ENCODE results near the gene SNX7. TPM values are rescaled to one million over a fixed set of nuclear protein-coding genes. Genes with fewer than 3 reads are reported as not detected.

SNX7 gene
- total RNA-seq, 1 donor, result 78.9 TPM

DNA sequence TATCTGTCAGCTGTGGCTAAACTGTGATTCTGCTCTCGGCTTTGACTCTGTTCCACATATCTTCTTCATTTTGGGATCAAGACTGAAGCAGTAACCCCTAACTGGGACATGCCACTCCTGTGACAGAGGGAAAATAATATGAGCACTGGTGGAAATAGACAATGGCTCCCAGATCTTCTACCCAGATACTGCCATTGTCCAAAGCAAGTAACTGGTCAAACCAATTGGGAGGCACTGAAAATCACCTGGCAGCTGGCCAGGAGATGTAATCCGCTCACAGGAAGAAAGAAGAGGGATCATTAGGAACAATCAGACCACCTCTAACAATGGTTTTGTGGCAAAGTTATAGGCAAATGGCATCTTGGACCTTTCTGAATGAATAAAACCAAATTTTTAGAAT is 10.7 kb downstream of the SNX7 start:
- Histone ChIP-seq H3K9me3 (ENCODE audit: low read depth, low read length) (no peaks in the 10 kb centered on the region), H3K36me3 (ENCODE audit: insufficient read depth, low read length) (no peaks in the 10 kb centered on the region), H2AFZ (ENCODE audit: low read length) (no peak overlapping the region), H3K79me2 (ENCODE audit: insufficient read depth, low read length) (peaks cover 64% of the 10 kb centered on the region), H4K20me1 (ENCODE audit: insufficient read depth, low read length) (peaks cover 2% of the 10 kb centered on the region), H3K4me3 (ENCODE audit: insufficient read depth, low read length) (no peak overlapping the region), H3K4me1 (ENCODE audit: insufficient read depth, low read length) (peaks cover 55% of the 10 kb centered on the region), H3K27me3 (ENCODE audit: insufficient read depth, low read length) (no peaks in the 10 kb centered on the region), H3K4me2 (ENCODE audit: insufficient read depth, low read length) (no peak overlapping the region), H3K27ac (ENCODE audit: low read depth, low read length) (no peak overlapping the region)
- no peak for DNase-seq (ENCODE audit: insufficient read length, low spot score, missing footprints)
- TF ChIP-seq, protein P1, sequence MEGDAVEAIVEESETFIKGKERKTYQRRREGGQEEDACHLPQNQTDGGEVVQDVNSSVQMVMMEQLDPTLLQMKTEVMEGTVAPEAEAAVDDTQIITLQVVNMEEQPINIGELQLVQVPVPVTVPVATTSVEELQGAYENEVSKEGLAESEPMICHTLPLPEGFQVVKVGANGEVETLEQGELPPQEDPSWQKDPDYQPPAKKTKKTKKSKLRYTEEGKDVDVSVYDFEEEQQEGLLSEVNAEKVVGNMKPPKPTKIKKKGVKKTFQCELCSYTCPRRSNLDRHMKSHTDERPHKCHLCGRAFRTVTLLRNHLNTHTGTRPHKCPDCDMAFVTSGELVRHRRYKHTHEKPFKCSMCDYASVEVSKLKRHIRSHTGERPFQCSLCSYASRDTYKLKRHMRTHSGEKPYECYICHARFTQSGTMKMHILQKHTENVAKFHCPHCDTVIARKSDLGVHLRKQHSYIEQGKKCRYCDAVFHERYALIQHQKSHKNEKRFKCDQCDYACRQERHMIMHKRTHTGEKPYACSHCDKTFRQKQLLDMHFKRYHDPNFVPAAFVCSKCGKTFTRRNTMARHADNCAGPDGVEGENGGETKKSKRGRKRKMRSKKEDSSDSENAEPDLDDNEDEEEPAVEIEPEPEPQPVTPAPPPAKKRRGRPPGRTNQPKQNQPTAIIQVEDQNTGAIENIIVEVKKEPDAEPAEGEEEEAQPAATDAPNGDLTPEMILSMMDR (IDR thresholded peaks at IDR 0.05; ENCODE audit: extremely low read depth, low read depth, low read length), result no peak

DNA sequence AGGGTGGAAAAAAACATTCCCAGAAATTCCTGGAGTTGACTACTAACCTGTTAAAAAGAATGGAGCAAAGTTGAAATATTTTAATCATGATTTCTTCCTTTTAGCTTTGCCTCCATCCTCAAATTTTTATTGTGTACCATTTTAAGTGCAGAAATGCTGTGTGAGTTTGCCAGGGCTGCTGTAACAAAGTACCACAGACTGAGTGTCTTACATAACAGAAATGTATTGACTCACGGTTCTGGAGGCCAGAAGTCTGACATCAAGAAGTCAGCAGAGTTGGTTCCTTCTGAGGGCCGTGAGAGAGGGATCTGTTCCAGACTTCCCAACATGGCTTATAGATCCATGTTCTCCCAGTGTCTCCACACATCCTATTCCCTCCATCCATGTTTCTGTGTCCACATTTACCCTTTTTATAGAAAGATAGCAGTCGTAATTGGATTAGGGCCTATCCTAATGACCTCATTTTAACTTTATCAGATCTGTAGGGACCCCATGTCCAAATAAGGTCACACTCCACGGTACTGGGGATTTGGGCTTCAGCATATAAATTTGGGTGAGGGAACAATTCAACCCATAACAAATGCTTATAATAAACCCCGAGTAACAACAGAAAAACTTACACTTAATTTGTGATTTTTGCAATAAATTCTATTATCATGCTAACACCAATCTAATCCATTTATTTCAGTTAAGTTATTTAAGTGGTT is 12.7 kb downstream of the SNX7 start:
- no peaks in the 10 kb centered on the region for H4K20me1 ChIP-seq (ENCODE audit: insufficient read depth, low read length)
- H3K27me3 ChIP-seq (ENCODE audit: insufficient read depth, low read length), result no peaks in the 10 kb centered on the region
- peak; percentile 62 for DNase-seq (ENCODE audit: insufficient read length, low spot score, missing footprints)
- peak overlapping the region; percentile 28 for H3K4me2 ChIP-seq (ENCODE audit: insufficient read depth, low read length)
- H3K9me3 ChIP-seq (ENCODE audit: low read depth, low read length), result no peaks in the 10 kb centered on the region
- peak overlapping the region; percentile 80 for H3K27ac ChIP-seq (ENCODE audit: low read depth, low read length)
- H3K4me1 ChIP-seq (ENCODE audit: insufficient read depth, low read length), result peaks cover 49% of the 10 kb centered on the region
- TF ChIP-seq, protein P1 (IDR thresholded peaks at IDR 0.05; ENCODE audit: extremely low read depth, low read depth, low read length), result no peak
- no peak overlapping the region for H3K4me3 ChIP-seq (ENCODE audit: insufficient read depth, low read length)
- peaks cover 57% of the 10 kb centered on the region for H3K79me2 ChIP-seq (ENCODE audit: insufficient read depth, low read length)
- no peaks in the 10 kb centered on the region for H3K36me3 ChIP-seq (ENCODE audit: insufficient read depth, low read length)
- H2AFZ ChIP-seq (ENCODE audit: low read length), result no peak overlapping the region

DNA sequence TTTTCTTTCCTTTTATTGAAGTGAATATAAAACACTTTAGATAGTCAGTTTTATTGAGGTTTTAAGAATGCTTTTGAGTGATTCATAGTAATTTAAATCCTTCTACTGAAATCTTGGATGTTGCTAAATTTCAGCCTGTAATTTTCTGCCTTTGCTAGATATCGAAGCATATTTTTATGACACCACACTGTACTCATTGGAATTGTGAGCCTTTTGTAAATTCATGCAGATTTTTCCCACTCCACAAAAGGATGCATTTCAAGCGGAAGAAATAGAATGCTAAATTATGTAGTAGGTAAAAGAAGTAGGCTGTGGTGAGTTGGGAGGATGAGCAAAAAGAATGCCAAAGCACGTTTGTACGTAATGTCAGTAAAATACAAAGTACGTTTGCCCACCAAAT is 13.8 kb downstream of the SNX7 start:
- Histone ChIP-seq H3K79me2 (ENCODE audit: insufficient read depth, low read length) (peaks cover 51% of the 10 kb centered on the region), H2AFZ (ENCODE audit: low read length) (peak overlapping the region; percentile 20), H3K36me3 (ENCODE audit: insufficient read depth, low read length) (no peaks in the 10 kb centered on the region), H3K4me2 (ENCODE audit: insufficient read depth, low read length) (peak overlapping the region; percentile 73), H3K9me3 (ENCODE audit: low read depth, low read length) (no peaks in the 10 kb centered on the region), H3K4me3 (ENCODE audit: insufficient read depth, low read length) (peak overlapping the region; percentile 15), H4K20me1 (ENCODE audit: insufficient read depth, low read length) (no peaks in the 10 kb centered on the region), H3K27ac (ENCODE audit: low read depth, low read length) (peak overlapping the region; percentile 80), H3K27me3 (ENCODE audit: insufficient read depth, low read length) (no peaks in the 10 kb centered on the region), H3K4me1 (ENCODE audit: insufficient read depth, low read length) (peaks cover 40% of the 10 kb centered on the region)
- TF ChIP-seq, protein P1 (IDR thresholded peaks at IDR 0.05; ENCODE audit: extremely low read depth, low read depth, low read length), result no peak
- peak; percentile 6 for DNase-seq (ENCODE audit: insufficient read length, low spot score, missing footprints)

DNA sequence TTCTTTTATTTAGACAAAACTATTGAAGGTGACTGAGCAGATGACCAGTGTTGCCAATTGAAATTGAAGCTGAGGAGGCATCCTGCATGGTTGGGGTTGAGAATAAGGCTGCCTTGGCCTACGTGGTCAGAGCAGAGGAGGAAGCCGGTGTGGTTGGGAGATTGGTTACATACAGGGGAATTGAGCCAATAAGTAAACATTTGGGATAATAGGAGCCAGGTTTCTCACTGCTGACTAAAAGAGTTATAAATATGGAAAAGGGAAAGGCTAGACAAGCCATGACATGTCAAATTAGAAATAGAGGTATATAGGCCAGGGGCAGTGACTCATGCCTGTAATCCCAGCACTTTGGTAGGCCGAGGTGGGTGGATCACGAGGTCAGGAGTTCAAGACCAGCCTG is 15.8 kb downstream of the SNX7 start:
- DNase-seq (ENCODE audit: insufficient read length, low spot score, missing footprints), result peak; percentile 71
- Histone ChIP-seq H3K9me3 (ENCODE audit: low read depth, low read length) (no peaks in the 10 kb centered on the region), H3K4me3 (ENCODE audit: insufficient read depth, low read length) (no peak overlapping the region), H3K79me2 (ENCODE audit: insufficient read depth, low read length) (peaks cover 53% of the 10 kb centered on the region), H3K27ac (ENCODE audit: low read depth, low read length) (peak overlapping the region; percentile 65), H3K27me3 (ENCODE audit: insufficient read depth, low read length) (no peaks in the 10 kb centered on the region), H3K4me2 (ENCODE audit: insufficient read depth, low read length) (peak overlapping the region; percentile 21), H3K4me1 (ENCODE audit: insufficient read depth, low read length) (peaks cover 40% of the 10 kb centered on the region), H3K36me3 (ENCODE audit: insufficient read depth, low read length) (no peaks in the 10 kb centered on the region), H4K20me1 (ENCODE audit: insufficient read depth, low read length) (no peaks in the 10 kb centered on the region), H2AFZ (ENCODE audit: low read length) (no peak overlapping the region)
- TF ChIP-seq, protein P1 (IDR thresholded peaks at IDR 0.05; ENCODE audit: extremely low read depth, low read depth, low read length), result no peak
